Testis (tissue), 2 donors: ENCODE results near the gene TBC1D17.

Source experiments
- CTCF ChIP-seq, 3 experiments: fragments of 450-650 bp in 2 of 3; fragments of 200-600 bp in 1 of 3; sonication (generic) in 1 of 3; IDR thresholded peaks; one replicate each; pipeline ENCODE4 v1.5.1; 2016 to 2019; ENCODE audit warnings: antibody characterized with exemption in 3 of 3, mild to moderate bottlenecking in 2 of 3, moderate library complexity in 1 of 3
- POLR2A ChIP-seq: fragments of 450-650 bp; IDR thresholded peaks from one replicate; pipeline ENCODE4 v1.6.1; 2017; ENCODE audit warnings: antibody characterized with exemption, mild to moderate bottlenecking, moderate library complexity

DNA sequence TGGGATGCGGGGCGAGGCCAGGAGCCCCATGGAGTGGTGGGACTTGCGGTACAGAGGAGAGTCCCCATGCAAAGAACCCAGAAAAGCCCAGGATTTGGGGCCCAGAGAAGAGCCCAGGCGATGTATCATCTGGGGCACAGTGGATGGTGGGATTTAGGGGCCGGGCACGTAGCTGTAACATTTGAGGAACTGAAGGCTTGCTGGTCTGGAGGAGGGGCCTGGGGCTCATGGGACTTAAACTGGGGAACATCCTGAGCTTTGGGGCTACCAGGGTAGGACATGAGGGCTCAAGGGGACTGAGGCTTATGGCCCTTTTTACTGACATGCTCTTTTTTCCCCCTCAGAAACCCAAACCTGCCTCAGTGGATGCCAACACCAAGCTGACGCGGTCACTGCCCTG lies 45.9 kb upstream of the TBC1D17 start:
- TF ChIP-seq CTCF (IDR thresholded peaks at IDR 0.05): no peak
- no peak for TF ChIP-seq POLR2A
